Astrocyte of the hippocampus (primary cell): ENCODE results near the gene PTF1A.

Source experiments
- DNase-seq: peaks from one replicate; pipeline ENCODE4 v3.0.0; 2011; ENCODE audit warnings: low read depth, low spot score

Gene PTF1A

GRCh38 chr10:23191764-23192711 is at the start of gene PTF1A:
TSS of gene PTF1A (plus strand) at chr10:23192312. CDS start at chr10:23192531, 219 bp downstream.
- peak; percentile 15 for DNase-seq

GRCh38 chr10:23146258-23146657 is 45.9 kb upstream of the PTF1A start:
- DNase-seq, result no peak

- no peak for DNase-seq
Measured at GRCh38 chr10:23147035-23147434, 45.1 kb upstream of the PTF1A start.

- DNase-seq, result no peak
Measured at GRCh38 chr10:23148214-23148613, 43.9 kb upstream of the PTF1A start.

GRCh38 chr10:23150091-23150490 is 42.0 kb upstream of the PTF1A start:
- no peak for DNase-seq

GRCh38 chr10:23150610-23151009 is 41.5 kb upstream of the PTF1A start:
- DNase-seq, result no peak

GRCh38 chr10:23151071-23151470 is 41.0 kb upstream of the PTF1A start:
- no peak for DNase-seq

- peak; percentile 16 for DNase-seq
Measured at GRCh38 chr10:23155169-23155568, 36.9 kb upstream of the PTF1A start.

- no peak for DNase-seq
Measured at GRCh38 chr10:23156447-23157150, 35.5 kb upstream of the PTF1A start.

- DNase-seq, result no peak
Measured at GRCh38 chr10:23157239-23157681, 34.9 kb upstream of the PTF1A start.

- DNase-seq, result peak; percentile 48
Measured at GRCh38 chr10:23157691-23158369, 34.3 kb upstream of the PTF1A start.

GRCh38 chr10:23158370-23158769 is 33.7 kb upstream of the PTF1A start:
- DNase-seq, result peak; percentile 73

GRCh38 chr10:23171232-23171876 is 20.8 kb upstream of the PTF1A start:
- DNase-seq, result peak; percentile 81

GRCh38 chr10:23172429-23173213 is 19.5 kb upstream of the PTF1A start:
- DNase-seq, result peak; percentile 4

GRCh38 chr10:23173214-23174073 is 18.7 kb upstream of the PTF1A start:
- DNase-seq, result peak; percentile 25

- no peak for DNase-seq
Measured at GRCh38 chr10:23174074-23174976, 17.8 kb upstream of the PTF1A start.

- DNase-seq, result no peak
Measured at GRCh38 chr10:23174977-23175512, 17.1 kb upstream of the PTF1A start.

GRCh38 chr10:23186178-23186577 is 5.9 kb upstream of the PTF1A start:
- DNase-seq, result no peak
